ENCODE results near the gene TGIF2.

- no peak for TF ChIP-seq EZH2 (IDR thresholded peaks at IDR 0.05; ENCODE audit: low read length)
- TF ChIP-seq, protein P1, sequence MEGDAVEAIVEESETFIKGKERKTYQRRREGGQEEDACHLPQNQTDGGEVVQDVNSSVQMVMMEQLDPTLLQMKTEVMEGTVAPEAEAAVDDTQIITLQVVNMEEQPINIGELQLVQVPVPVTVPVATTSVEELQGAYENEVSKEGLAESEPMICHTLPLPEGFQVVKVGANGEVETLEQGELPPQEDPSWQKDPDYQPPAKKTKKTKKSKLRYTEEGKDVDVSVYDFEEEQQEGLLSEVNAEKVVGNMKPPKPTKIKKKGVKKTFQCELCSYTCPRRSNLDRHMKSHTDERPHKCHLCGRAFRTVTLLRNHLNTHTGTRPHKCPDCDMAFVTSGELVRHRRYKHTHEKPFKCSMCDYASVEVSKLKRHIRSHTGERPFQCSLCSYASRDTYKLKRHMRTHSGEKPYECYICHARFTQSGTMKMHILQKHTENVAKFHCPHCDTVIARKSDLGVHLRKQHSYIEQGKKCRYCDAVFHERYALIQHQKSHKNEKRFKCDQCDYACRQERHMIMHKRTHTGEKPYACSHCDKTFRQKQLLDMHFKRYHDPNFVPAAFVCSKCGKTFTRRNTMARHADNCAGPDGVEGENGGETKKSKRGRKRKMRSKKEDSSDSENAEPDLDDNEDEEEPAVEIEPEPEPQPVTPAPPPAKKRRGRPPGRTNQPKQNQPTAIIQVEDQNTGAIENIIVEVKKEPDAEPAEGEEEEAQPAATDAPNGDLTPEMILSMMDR (optimal IDR thresholded peaks at IDR 0.05 in 1 of 3, IDR thresholded peaks at IDR 0.05 in 1 of 3, conservative IDR thresholded peaks at IDR 0.05 in 1 of 3; ENCODE audit: extremely low read depth in 1 of 3, insufficient read depth in 2 of 3, low read length in 3 of 3): no peak
Observed at GRCh38 chr20:36549628-36549941, 23.8 kb upstream of the TGIF2 start.

Data from keratinocyte (primary cell).